Measurements from ENCODE around the gene GAS7. TPM values are rescaled to one million over a fixed set of nuclear protein-coding genes. Genes with fewer than 3 reads are reported as not detected.
"Not testable (repeated sequence)": the region's sequence is repeated elsewhere in the genome, so short reads cannot be mapped to it uniquely, and the experiment has no call there.

Gene GAS7
- total RNA-seq, 2 donors from 2014 or later: 69.0 to 70.8 TPM

- no peaks in the 10 kb centered on the region for H3K27me3 ChIP-seq (replicated peaks; ENCODE audit: insufficient read depth)
- peak overlapping the region in 1 of 2 donors; percentile 12 for H3K27ac ChIP-seq
- H3K36me3 ChIP-seq: no peaks in the 10 kb centered on the region
- ATAC-seq (ENCODE audit: insufficient number of reproducible peaks, low FRiP score, low read depth): no peak
- peaks cover 0 to 9% of the 10 kb centered on the region in 2 donors for H3K4me1 ChIP-seq (ENCODE audit: control insufficient read depth in 1 of 2, low read depth in 2 of 2)
- TF ChIP-seq CTCF (IDR thresholded peaks at IDR 0.05): no peak
- no peak for DNase-seq (ENCODE audit: low spot score)
- H3K9me3 ChIP-seq: no peaks in the 10 kb centered on the region
- H3K4me3 ChIP-seq: no peak overlapping the region
Observed at GRCh38 chr17:10061111-10061845, 137.1 kb downstream of the GAS7 start.

- DNase-seq (ENCODE audit: low spot score) (no peak), ATAC-seq (ENCODE audit: insufficient number of reproducible peaks, low FRiP score, low read depth) (no peak)
- H3K36me3 ChIP-seq: no peaks in the 10 kb centered on the region
- peak overlapping the region in 1 of 2 donors; percentile 12 for H3K27ac ChIP-seq
- H3K4me3 ChIP-seq: no peak overlapping the region
- no peak for TF ChIP-seq CTCF (IDR thresholded peaks at IDR 0.05)
- H3K4me1 ChIP-seq (ENCODE audit: control insufficient read depth in 1 of 2, low read depth in 2 of 2): peaks cover 0 to 9% of the 10 kb centered on the region in 2 donors
- H3K9me3 ChIP-seq: no peaks in the 10 kb centered on the region
- H3K27me3 ChIP-seq (replicated peaks; ENCODE audit: insufficient read depth): no peaks in the 10 kb centered on the region
Observed at GRCh38 chr17:10060526-10060925, 137.9 kb downstream of the GAS7 start.

- H3K27me3 ChIP-seq (replicated peaks; ENCODE audit: insufficient read depth): no peaks in the 10 kb centered on the region
- no peak for ATAC-seq (ENCODE audit: insufficient number of reproducible peaks, low FRiP score, low read depth)
- H3K4me1 ChIP-seq (ENCODE audit: control insufficient read depth in 1 of 2, low read depth in 2 of 2): peaks cover 0 to 9% of the 10 kb centered on the region in 2 donors
- H3K4me3 ChIP-seq: no peak overlapping the region
- peak overlapping the region in 1 of 2 donors; percentile 12 for H3K27ac ChIP-seq
- no peaks in the 10 kb centered on the region for H3K9me3 ChIP-seq
- no peak for DNase-seq (ENCODE audit: low spot score)
- no peak for TF ChIP-seq CTCF (IDR thresholded peaks at IDR 0.05)
- no peaks in the 10 kb centered on the region for H3K36me3 ChIP-seq
Observed at GRCh38 chr17:10059684-10060211, 138.7 kb downstream of the GAS7 start.

- Histone ChIP-seq H3K4me1 (ENCODE audit: control insufficient read depth in 1 of 2, low read depth in 2 of 2) (peaks cover 0 to 9% of the 10 kb centered on the region in 2 donors), H3K9me3 (no peaks in the 10 kb centered on the region), H3K4me3 (no peak overlapping the region), H3K36me3 (no peaks in the 10 kb centered on the region), H3K27ac (no peak overlapping the region), H3K27me3 (replicated peaks; ENCODE audit: insufficient read depth) (no peaks in the 10 kb centered on the region)
- TF ChIP-seq CTCF (IDR thresholded peaks at IDR 0.05): no peak
- DNase-seq (ENCODE audit: low spot score) (no peak), ATAC-seq (ENCODE audit: insufficient number of reproducible peaks, low FRiP score, low read depth) (no peak)
Observed at GRCh38 chr17:10058921-10059683, 139.3 kb downstream of the GAS7 start.

- not testable (repeated sequence) for ATAC-seq (ENCODE audit: insufficient number of reproducible peaks, low FRiP score, low read depth); DNase-seq (ENCODE audit: low spot score); H3K27me3 ChIP-seq (replicated peaks; ENCODE audit: insufficient read depth); H3K4me1 ChIP-seq (ENCODE audit: control insufficient read depth in 1 of 2, low read depth in 2 of 2); H3K9me3 ChIP-seq; H3K36me3 ChIP-seq; H3K4me3 ChIP-seq; H3K27ac ChIP-seq
Observed at GRCh38 chr17:10057466-10057865, 140.9 kb downstream of the GAS7 start.

Data from thoracic aorta (tissue), 2 donors.